ENCODE data around the gene LST1. TPM values are rescaled to one million over a fixed set of nuclear protein-coding genes. Genes with fewer than 3 reads are reported as not detected.
A peak's percentile ranks its signal among the peaks of the same experiment; 100 is the strongest.

Gene LST1
- total and polyA plus RNA-seq, 12 donors, result 5.8 to 67.8 (median 20.7) TPM

DNA sequence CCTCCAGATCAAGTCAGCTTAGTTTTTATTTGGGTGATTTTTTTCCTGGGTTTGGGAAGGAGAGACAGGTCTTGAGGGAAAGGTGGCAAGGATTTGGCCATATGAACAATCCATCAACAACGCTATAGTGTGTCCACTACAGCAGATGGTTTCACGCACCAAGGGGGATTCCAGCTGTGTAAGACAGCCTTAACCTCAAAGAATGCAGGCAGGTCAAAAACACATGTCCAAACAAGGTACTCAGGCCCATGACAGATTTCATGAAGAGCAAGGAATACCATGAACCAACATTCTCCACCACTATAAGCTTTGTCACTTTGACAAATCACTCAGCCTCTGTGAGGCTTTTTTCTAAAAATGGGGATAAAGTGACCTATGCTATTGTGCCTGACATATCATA lies 30.9 kb downstream of the LST1 start:
- Histone ChIP-seq H3K4me1 (replicated peaks in 1 of 2) (peaks cover 7 to 13% of the 10 kb centered on the region in 2 donors), H3K27ac (no peak overlapping the region), H3K4me3 (no peak overlapping the region), H3K9me3 (replicated peaks in 1 of 3) (no peaks in the 10 kb centered on the region), H3K36me3 (replicated peaks in 1 of 2) (no peaks in the 10 kb centered on the region), H3K27me3 (no peaks in the 10 kb centered on the region)
- 85 to 97% (median 90%) methylated on average over 2 of the region's 2 CpGs for WGBS, 4 donors
- intact Hi-C loops (cut with DNase I), result no loop called here
- TF ChIP-seq POLR2A (IDR thresholded peaks at IDR 0.05), result no peak
- TF ChIP-seq, protein P1, sequence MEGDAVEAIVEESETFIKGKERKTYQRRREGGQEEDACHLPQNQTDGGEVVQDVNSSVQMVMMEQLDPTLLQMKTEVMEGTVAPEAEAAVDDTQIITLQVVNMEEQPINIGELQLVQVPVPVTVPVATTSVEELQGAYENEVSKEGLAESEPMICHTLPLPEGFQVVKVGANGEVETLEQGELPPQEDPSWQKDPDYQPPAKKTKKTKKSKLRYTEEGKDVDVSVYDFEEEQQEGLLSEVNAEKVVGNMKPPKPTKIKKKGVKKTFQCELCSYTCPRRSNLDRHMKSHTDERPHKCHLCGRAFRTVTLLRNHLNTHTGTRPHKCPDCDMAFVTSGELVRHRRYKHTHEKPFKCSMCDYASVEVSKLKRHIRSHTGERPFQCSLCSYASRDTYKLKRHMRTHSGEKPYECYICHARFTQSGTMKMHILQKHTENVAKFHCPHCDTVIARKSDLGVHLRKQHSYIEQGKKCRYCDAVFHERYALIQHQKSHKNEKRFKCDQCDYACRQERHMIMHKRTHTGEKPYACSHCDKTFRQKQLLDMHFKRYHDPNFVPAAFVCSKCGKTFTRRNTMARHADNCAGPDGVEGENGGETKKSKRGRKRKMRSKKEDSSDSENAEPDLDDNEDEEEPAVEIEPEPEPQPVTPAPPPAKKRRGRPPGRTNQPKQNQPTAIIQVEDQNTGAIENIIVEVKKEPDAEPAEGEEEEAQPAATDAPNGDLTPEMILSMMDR (IDR thresholded peaks at IDR 0.05), result no peak
- DNase-seq, result no peak

GRCh38 chr6:31619805-31620585 lies 33.9 kb downstream of the LST1 start:
- intact Hi-C loops (cut with DNase I), result no loop called here
- DNase-seq, result peak; percentile 97 to 99 (median 98)
- Histone ChIP-seq H3K9me3 (replicated peaks in 1 of 3) (no peaks in the 10 kb centered on the region), H3K4me3 (peak overlapping the region in 2 of 4 donors; percentile 14 to 72), H3K27ac (peak overlapping the region; percentile 92 to 99 (median 97)), H3K27me3 (no peaks in the 10 kb centered on the region), H3K4me1 (replicated peaks in 1 of 2) (peaks cover 14 to 17% of the 10 kb centered on the region in 2 donors), H3K36me3 (replicated peaks in 1 of 2) (peaks cover 0 to 22% of the 10 kb centered on the region in 2 donors)
- TF ChIP-seq POLR2A (IDR thresholded peaks at IDR 0.05), result peak in 1 of 2 donors; percentile 79
- TF ChIP-seq, protein P1 (IDR thresholded peaks at IDR 0.05), result no peak
- WGBS, 4 donors, result 0 to 1% (median 1%) methylated on average over 47 to 50 of the region's 50 CpGs

- WGBS, 4 donors, result 0 to 1% (median 1%) methylated on average over 21 to 66 of the region's 67 CpGs
- peak in 5 of 7 donors; percentile 80 to 86 (median 83) for DNase-seq
- H3K9me3 ChIP-seq (replicated peaks in 1 of 3), result no peaks in the 10 kb centered on the region
- peak within 1 kb of the TSS; percentile 92 to 99 (median 97) for H3K27ac ChIP-seq
- H3K4me3 ChIP-seq, result peak within 1 kb of the TSS; percentile 57 to 94 (median 70)
- TF ChIP-seq, protein P1 (IDR thresholded peaks at IDR 0.05), result peak in 1 of 6 experiments; percentile 14
- peak; percentile 69 to 78 for TF ChIP-seq POLR2A (IDR thresholded peaks at IDR 0.05)
- H3K27me3 ChIP-seq, result no peaks in the 10 kb centered on the region
- peaks cover 0 to 30% of the 10 kb centered on the region in 2 donors for H3K36me3 ChIP-seq (replicated peaks in 1 of 2)
- intact Hi-C loops (cut with DNase I), result no loop called here
- H3K4me1 ChIP-seq (replicated peaks in 1 of 2), result peaks cover 14 to 17% of the 10 kb centered on the region in 2 donors
These were observed 34.7 kb downstream of the LST1 start, which contains the start of gene PRRC2A for GRCh38 chr6:31620586-31621319. Gene PRRC2A (plus strand): TSS chr6:31620715. CDS start chr6:31622790, 2,075 bp downstream.

- intact Hi-C loops (cut with DNase I), result no loop called here
- H3K4me3 ChIP-seq, result peak overlapping the region; percentile 57 to 94 (median 70)
- peaks cover 0 to 36% of the 10 kb centered on the region in 2 donors for H3K36me3 ChIP-seq (replicated peaks in 1 of 2)
- no peaks in the 10 kb centered on the region for H3K9me3 ChIP-seq (replicated peaks in 1 of 3)
- peak overlapping the region; percentile 92 to 99 (median 97) for H3K27ac ChIP-seq
- TF ChIP-seq, protein P1 (IDR thresholded peaks at IDR 0.05), result no peak
- no peak for TF ChIP-seq POLR2A (IDR thresholded peaks at IDR 0.05)
- WGBS, 4 donors, result 4 to 8% (median 6%) methylated on average over 15 of the region's 15 CpGs
- no peak for DNase-seq
- H3K4me1 ChIP-seq (replicated peaks in 1 of 2), result peaks cover 14 to 17% of the 10 kb centered on the region in 2 donors
- H3K27me3 ChIP-seq, result no peaks in the 10 kb centered on the region
These were observed 35.4 kb downstream of the LST1 start for GRCh38 chr6:31621320-31621939.
